GM21526 (cell line): Measurements from ENCODE around the gene SUPT4H1.
"Not testable (repeated sequence)": the region's sequence is repeated elsewhere in the genome, so short reads cannot be mapped to it uniquely, and the experiment has no call there.

Experiments
- ATAC-seq: cut with Tn5 transposase; IDR thresholded peaks from one replicate; pipeline ENCODE4 v1.9.1; 2021; ENCODE audit warnings: moderate library complexity; ENCODE audit not compliant: unreplicated experiment, low FRiP score

The SUPT4H1 gene

GRCh38 chr17:58351831-58352595 is at the start of gene SUPT4H1:
TSS of gene SUPT4H1 (minus strand) at chr17:58352201. CDS start at chr17:58352135, 66 bp downstream.
- ATAC-seq, result peak; percentile 78

DNA sequence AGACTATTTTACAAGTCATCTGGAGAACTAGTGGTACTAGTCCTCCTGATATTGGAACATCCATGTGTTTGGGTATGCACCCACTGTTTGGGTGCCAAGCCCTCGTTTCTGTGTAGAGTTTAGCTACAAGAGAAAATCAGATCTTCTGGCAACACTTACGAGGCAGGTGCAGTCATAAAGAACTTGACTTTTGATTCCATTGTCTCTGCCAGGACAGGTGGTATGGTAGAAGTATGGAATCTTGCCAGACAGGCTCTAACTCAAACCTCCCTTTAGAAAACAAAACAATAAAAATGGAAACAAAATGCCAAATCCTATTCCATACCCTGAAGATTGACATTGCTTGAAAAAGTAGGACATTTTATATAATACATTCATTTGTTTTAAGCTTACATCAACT is 49.3 kb upstream of the SUPT4H1 start:
- ATAC-seq, result no peak

- ATAC-seq, result no peak
Measured at GRCh38 chr17:58400826-58401225, 48.8 kb upstream of the SUPT4H1 start.

GRCh38 chr17:58399974-58400373 is 48.0 kb upstream of the SUPT4H1 start:
- no peak for ATAC-seq

GRCh38 chr17:58398574-58399266 is 46.7 kb upstream of the SUPT4H1 start:
- no peak for ATAC-seq

DNA sequence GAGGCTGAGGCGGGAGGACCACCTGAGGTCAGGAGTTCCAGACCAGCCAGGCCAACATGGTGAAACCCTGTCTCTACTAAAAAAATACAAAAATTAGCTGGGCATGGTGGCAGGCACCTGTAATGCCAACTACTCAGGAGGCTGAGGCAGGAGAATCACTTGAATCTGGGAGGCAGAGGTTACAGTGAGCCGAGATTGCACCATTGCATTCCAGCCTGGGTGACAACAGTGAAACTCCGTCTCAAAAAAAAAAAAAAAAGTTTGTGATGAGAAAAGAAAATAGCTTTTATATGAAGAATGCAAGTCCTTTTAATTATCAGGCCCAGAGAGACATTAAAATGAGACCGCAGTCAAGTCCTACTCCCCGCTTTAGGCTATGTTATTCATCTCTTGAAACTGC is 45.4 kb upstream of the SUPT4H1 start:
- not testable (repeated sequence) for ATAC-seq

DNA sequence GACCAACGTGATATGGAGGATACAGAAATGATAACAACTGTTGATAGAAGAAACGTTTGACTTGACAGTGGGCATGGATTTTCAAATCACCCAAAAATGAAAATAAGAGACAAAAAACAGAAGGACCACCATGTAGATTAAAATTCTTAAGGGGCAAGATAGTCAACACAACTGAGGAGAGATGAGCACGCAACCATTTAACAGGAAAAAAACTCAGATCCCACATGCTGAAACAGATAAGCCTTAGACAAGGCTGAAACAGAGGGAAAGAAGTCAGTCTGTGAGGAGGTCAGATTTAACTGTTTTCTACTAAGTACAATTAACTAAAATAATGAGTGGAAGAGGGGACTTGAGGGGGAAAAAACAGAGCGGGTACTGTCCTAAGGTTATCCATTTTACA is 44.2 kb upstream of the SUPT4H1 start:
- ATAC-seq, result no peak

- ATAC-seq, result no peak
Measured at GRCh38 chr17:58394534-58395223, 42.7 kb upstream of the SUPT4H1 start.

GRCh38 chr17:58391302-58391984 is 39.4 kb upstream of the SUPT4H1 start:
- no peak for ATAC-seq

DNA sequence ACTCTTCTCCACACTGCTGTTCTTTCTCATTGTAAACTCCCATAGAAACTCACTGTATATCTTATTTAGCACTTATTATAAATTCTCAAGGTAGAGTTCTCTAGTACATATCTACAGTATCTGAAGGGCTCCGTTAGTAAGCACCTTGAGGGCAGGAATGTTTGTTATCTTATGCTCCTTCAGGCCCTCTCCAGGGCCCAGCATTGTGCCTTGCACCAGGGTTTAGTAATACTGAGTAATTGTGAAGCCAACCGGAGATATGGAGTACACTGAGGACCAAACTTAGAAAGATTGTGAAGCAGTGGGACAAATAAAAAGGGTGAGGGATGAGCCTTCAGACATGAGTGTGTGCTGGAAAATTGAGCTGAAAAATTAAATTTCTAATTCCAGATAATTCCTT is 38.9 kb upstream of the SUPT4H1 start:
- no peak for ATAC-seq

GRCh38 chr17:58388302-58389190 is 36.5 kb upstream of the SUPT4H1 start:
- no peak for ATAC-seq

GRCh38 chr17:58387834-58388233 is 35.8 kb upstream of the SUPT4H1 start:
- no peak for ATAC-seq

GRCh38 chr17:58386708-58387107 is 34.7 kb upstream of the SUPT4H1 start:
- ATAC-seq, result no peak

DNA sequence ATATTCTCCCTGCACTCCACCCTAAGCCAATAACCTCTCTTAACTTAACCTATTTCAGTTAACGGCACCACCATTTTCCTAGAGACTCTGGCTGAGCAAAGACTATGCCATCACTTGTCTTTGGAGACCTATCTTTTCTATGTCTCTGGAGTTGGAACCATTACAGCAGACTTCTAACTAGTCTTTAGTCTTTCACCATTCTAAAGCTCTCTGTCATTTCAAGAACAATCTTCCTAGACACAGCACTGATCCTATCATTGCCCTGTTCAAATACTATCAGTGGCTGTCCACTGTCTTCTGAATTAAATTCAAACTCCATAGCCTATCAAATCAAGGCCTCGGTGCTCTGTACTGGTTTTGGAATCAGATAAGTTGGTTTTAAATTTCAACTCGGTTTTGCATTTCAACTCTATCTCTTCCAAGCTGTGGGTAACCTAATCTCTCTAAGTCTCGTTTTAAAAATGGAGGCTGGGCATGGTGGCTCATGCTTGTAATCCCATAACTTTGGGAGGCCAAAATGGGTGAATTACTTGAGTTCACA is 33.4 kb upstream of the SUPT4H1 start:
- ATAC-seq, result no peak

DNA sequence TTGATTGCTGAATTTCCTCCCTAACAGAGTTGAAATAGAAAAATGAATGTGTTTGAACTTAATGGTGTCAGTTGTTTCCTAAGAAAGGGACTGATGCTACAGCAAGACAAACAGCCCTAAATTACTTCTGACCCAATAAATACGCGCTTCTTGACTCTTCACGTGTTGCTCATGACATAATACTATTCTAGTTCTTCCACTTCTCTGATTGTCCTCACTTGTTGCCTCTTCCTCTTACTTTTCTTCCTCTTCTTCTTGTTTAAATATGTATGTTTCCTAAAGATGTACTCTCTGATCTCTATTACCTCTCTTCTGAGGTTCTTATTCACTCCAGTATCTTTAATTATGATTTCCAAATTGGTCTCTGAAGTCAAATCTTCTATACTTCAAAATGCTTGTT is 32.9 kb upstream of the SUPT4H1 start:
- no peak for ATAC-seq

- no peak for ATAC-seq
Measured at GRCh38 chr17:58383892-58384462, 32.0 kb upstream of the SUPT4H1 start.

DNA sequence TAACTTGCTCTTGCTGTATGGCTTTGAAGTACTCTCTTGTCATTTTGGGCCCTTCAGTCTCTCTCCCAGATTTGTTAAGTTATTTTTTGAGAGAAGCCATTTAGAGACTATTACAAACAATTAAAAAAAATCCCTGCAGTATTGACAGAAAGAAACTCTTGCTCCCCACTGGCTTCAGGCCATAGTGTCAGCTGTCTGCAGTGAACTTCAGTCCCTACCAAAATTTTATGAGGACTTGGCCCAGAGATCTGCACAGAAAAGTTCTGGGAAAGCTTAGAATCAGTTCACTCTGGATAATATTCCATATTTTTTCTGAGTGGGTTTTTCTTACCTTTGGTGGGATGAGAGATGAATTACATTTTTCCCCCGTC is 30.9 kb upstream of the SUPT4H1 start:
- ATAC-seq, result no peak

DNA sequence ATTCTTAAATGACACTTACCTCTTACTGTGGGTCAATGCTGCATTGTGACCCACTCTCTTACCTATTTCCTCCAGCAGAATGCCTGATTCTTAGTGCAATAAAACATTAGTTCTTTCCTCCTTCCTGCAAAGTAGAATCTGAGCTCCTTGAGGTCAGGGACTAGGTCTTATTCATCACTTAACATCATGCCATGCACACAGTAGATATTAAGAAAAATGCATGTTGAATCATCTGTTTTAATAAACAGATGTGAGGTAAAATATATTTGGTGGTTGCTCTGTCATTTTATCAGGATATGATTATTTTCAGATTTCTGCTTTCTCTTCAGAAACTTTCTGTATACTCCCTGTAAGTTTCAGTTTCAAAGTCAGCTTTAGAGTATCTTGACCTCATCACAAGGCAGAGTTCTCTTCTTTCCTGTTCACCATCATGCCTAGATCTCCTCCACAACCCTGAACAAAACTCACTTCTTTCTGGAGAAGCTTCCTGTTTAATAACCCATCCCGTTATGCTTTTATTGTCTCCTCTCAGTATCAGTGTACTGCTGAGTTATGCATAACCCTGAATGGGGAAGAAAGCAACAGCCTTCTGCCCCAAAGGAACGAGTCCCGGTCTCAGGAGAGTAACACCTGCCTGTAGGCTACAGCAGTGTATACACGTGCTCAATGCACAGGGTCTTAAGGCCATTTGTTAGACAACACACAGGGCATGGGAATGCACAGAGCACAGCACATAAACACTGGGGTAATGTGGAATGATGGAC is 30.3 kb upstream of the SUPT4H1 start:
- no peak for ATAC-seq
